ENCODE data around the gene CNIH4.
"Not testable (repeated sequence)": the region's sequence is repeated elsewhere in the genome, so short reads cannot be mapped to it uniquely, and the experiment has no call there.

CNIH4 gene

GRCh38 chr1:224420106-224420505, 63.4 kb downstream of the CNIH4 start:
- no peaks in the 10 kb centered on the region for H3K27me3 ChIP-seq (ENCODE audit: control insufficient read depth, insufficient read depth, low read length)
- H3K4me1 ChIP-seq (ENCODE audit: control insufficient read depth, insufficient read depth, low read length), result no peaks in the 10 kb centered on the region
- H3K9ac ChIP-seq (ENCODE audit: low read length), result no peak overlapping the region
- H3K27ac ChIP-seq (ENCODE audit: low read depth, low read length), result no peak overlapping the region
- H3K4me3 ChIP-seq (ENCODE audit: low read length), result no peak overlapping the region
- peaks cover 50% of the 10 kb centered on the region for H3K36me3 ChIP-seq (ENCODE audit: control insufficient read depth, insufficient read depth, low read length)

GRCh38 chr1:224425279-224425884, 68.7 kb downstream of the CNIH4 start:
- H3K27ac ChIP-seq (ENCODE audit: low read depth, low read length), result no peak overlapping the region
- H3K27me3 ChIP-seq (ENCODE audit: control insufficient read depth, insufficient read depth, low read length), result no peaks in the 10 kb centered on the region
- peaks cover 8% of the 10 kb centered on the region for H3K4me1 ChIP-seq (ENCODE audit: control insufficient read depth, insufficient read depth, low read length)
- peaks cover 28% of the 10 kb centered on the region for H3K36me3 ChIP-seq (ENCODE audit: control insufficient read depth, insufficient read depth, low read length)
- no peak overlapping the region for H3K9ac ChIP-seq (ENCODE audit: low read length)
- H3K4me3 ChIP-seq (ENCODE audit: low read length), result no peak overlapping the region

DNA sequence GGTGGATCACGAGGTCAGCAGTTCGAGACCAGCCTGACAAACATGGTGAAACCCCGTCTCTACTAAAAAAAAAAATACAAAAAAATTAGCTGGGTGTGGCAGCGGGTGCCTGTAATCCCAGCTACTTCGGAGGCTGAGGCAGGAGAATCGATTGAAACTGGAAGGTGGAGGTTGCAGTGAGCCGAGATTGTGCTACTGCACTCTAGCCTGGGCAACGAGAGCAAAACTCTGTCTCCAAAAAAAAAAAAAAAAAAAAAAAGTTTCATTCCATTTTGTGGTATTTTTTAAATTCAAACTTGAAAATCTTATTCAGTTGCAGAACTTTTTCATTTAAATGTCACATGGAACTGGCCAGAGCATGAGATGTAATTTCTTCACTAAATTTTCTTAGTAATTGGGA, 70.2 kb downstream of the CNIH4 start:
- H3K27me3 ChIP-seq (ENCODE audit: control insufficient read depth, insufficient read depth, low read length); H3K27ac ChIP-seq (ENCODE audit: low read depth, low read length); H3K9ac ChIP-seq (ENCODE audit: low read length); H3K4me3 ChIP-seq (ENCODE audit: low read length): not testable (repeated sequence)
- H3K4me1 ChIP-seq (ENCODE audit: control insufficient read depth, insufficient read depth, low read length), result peaks cover 16% of the 10 kb centered on the region
- peaks cover 19% of the 10 kb centered on the region for H3K36me3 ChIP-seq (ENCODE audit: control insufficient read depth, insufficient read depth, low read length)

DNA sequence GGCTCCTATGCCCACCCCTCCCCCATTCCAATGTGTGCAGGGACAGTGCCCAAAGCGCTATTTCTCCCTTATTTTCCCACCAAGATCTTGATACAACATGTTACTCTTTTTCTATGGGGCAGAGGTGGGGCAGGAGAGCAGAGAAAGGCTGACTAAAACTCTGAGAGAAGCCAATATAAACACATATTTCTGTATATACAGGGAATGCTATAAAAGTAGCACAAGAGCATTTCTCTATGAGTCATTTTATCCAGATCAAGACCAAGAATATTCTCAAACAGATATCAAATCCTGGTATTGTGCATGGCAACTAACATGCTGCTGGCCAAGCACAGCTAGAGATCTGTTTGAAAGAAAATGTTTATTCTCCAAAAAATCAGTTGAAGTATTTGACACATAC, 70.7 kb downstream of the CNIH4 start:
- H3K27ac ChIP-seq (ENCODE audit: low read depth, low read length), result no peak overlapping the region
- H3K9ac ChIP-seq (ENCODE audit: low read length), result no peak overlapping the region
- H3K36me3 ChIP-seq (ENCODE audit: control insufficient read depth, insufficient read depth, low read length), result peaks cover 15% of the 10 kb centered on the region
- H3K4me3 ChIP-seq (ENCODE audit: low read length), result no peak overlapping the region
- peaks cover 18% of the 10 kb centered on the region for H3K4me1 ChIP-seq (ENCODE audit: control insufficient read depth, insufficient read depth, low read length)
- no peaks in the 10 kb centered on the region for H3K27me3 ChIP-seq (ENCODE audit: control insufficient read depth, insufficient read depth, low read length)

DNA sequence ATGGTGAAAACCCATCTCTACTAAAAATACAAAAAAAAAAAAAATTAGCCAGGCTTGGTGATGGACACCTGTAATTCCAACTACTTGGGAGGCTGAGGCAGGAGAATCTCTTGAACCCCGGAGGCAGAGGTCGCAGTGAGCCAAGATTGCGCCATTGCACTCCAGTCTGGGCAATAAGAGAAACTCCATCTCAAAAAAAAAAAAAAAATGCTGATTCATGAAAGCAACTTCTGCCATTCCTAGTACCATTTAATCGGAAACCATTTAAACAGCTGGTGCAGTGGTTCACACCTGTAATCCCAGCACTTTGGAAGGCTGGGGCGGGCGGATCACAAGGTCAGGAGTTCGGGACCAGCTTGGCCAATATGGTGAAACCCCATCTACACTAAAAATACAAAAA, 72.0 kb downstream of the CNIH4 start:
- H3K4me1 ChIP-seq (ENCODE audit: control insufficient read depth, insufficient read depth, low read length), result peaks cover 19% of the 10 kb centered on the region
- not testable (repeated sequence) for H3K4me3 ChIP-seq (ENCODE audit: low read length); H3K27me3 ChIP-seq (ENCODE audit: control insufficient read depth, insufficient read depth, low read length); H3K36me3 ChIP-seq (ENCODE audit: control insufficient read depth, insufficient read depth, low read length); H3K27ac ChIP-seq (ENCODE audit: low read depth, low read length); H3K9ac ChIP-seq (ENCODE audit: low read length)
